Left lobe of liver (tissue), 2 donors: Measurements from ENCODE around the gene CARMIL1. TPM values are rescaled to one million over a fixed set of nuclear protein-coding genes. Genes with fewer than 3 reads are reported as not detected.

Experiments
- ATAC-seq: fragments of 200-7000 bp; cut with Tn5 transposase; one replicate; pipeline ENCODE4 v1.9.1; 2020; ENCODE audit warnings: mild to moderate bottlenecking, moderate library complexity
- DNase-seq: peaks from one replicate; pipeline ENCODE4 v3.0.0-alpha.2; 2020; ENCODE audit warnings: low spot score
- total RNA-seq: library from RNA; stranded (reverse); gene quantifications from one replicate; pipeline ENCODE4 v1.2.1, GENCODE V29; 2021
- donor health status: DM: no; HTN: no; CAD: no; lungs with moderate emphysema.
- donor health status: DM: no; HTN: yes; CAD: no.

The CARMIL1 gene
- total RNA-seq, 1 donor from 2014 or later: 4.0 TPM

DNA sequence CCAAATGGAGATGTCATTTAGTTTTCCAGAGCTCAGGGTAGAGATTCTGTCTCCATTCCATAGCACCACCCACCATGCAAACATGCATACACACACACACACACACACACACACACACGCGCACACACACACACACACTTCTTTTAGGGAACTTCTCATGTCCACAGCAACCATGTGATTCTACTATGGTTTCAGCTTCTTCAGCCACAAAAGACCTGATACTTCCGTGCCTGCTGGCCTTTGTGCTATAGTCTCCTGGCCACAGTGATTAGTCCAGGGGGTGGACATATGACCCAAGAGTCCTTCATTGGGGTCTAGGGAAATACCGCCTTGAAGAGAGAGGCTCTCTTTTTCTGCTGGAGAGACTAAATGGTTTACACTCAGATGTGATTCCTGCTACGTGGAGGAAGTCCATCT, 53.5 kb downstream of the CARMIL1 start:
- DNase-seq: no peak
- peak; percentile 26 for ATAC-seq

DNA sequence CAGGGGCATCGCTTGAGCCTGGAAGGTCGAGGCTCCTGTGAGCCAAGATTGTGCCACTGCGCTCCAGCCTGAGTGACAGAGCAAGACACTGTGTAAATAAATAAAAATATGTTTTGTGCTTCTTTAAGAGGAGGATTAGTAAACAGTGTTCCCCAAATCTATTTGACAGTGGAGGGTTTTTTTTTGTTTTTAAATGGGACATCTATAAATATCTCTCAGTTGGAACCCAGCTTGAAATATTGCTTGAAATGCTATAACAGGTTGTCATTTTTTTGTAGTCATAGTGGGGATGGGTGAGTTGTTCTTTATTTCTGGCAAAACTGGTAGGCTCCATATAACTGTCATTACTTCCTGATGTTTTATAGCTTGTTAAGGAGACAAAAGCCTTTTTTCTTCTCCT, 54.3 kb downstream of the CARMIL1 start:
- DNase-seq (no peak), ATAC-seq (no peak)

DNA sequence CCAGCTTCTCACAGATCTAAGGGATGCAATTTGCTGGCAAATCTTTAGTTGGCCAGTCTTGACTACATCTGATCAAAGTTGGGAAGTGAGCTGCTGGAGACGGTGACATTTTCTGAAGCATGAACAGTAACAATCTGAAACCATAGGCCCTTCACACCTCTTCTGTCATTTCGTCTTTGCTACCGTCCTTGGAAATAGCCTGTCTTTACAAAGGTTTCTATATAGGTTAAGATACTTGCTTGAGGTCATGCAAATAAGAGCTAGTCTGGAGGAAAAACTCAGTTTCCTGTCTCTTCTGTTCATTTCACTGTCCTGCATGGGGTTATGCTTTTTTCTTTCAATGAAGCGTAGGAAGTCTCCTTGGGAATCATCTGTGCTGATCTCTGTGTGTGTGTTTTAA, 55.6 kb downstream of the CARMIL1 start:
- no peak for ATAC-seq
- no peak for DNase-seq

DNA sequence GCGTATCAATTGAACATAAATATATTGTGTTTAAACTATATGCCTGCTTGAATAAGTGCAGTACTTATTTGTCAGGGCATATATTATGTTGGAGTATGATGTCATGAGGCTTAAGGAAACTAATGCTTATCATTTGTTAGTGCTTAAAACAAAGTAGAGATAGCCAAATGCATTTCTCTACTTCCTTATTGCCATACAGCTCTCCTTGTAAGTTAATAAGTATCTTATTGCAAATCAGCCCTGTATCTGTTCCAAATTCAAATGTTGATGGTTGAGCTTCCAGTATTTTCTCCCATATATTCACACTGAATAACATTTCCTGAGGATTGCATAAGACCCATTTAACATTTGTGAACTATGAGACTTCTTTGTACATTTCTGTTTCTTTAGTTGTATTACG, 57.8 kb downstream of the CARMIL1 start:
- no peak for ATAC-seq
- no peak for DNase-seq

DNA sequence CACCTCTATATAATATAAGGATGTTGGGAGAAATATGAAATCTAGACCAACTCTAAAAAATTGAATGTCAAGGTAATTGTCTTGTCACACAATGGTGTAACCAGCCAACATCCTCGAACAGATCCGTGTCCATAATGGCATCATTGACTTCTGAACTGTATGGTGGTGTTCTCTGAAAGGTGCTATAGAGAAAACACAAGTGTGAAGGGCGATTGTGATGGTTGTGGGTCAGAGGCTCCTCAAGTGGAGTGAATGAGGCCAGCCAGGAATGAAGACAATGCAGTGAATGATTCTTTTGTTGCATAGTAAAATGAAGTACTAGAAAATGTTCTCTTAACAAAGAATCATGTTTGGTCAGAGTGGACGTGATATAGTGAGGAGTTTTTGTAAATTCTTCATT, 58.3 kb downstream of the CARMIL1 start:
- no peak for ATAC-seq
- DNase-seq: no peak

DNA sequence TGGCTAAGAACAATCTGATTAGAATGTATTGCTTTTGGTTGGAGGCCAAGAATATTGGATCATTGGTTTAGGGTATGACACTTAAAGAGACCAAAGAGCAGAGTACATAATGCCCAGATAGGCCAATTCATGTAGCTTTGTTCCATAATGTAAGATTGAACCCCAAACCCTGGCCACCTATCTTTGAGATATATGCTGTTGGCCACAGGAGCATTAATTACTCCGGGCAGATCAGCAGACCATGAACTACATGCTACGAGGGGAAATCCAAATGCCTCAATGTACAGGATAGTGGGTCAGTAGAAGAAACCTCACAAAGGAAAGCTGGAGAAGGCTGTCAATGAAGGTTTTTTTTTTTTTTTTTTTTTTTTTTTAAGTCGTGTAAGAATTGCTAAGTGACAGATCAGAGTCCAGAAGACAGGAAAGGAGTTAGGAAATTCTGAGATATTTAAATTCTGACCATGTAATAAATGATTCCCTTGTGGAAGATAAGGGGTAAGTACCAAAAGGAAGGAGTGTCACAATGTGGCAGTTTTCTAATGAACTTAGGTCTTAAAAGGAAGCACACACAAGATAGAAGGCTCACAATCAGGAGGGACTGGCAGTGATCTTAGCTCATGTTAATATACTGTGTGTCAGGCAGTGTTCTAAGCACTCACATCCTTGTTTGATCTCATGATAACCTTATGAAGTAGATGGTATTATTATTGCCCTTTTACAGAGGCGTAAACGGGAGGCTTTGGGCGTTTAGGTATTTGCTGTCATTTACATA, 61.4 kb downstream of the CARMIL1 start:
- DNase-seq (no peak), ATAC-seq (no peak)

DNA sequence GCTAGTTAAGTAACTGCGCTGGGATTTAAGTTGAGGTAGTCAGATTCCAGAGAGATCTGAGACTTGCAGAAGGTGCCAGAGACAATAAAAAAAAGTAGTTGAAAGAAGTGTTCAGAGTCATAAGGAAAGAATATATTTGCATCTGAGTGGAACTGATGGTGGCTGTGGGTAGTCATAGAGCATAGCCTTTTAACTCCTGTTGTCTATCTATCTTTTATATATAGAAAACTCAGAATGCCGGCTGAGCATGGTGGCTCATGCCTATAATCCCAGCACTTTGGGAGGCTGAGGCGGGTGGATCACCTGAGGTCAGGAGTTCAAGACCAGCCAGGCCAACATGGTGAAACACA, 62.0 kb downstream of the CARMIL1 start:
- no peak for ATAC-seq
- DNase-seq: no peak

DNA sequence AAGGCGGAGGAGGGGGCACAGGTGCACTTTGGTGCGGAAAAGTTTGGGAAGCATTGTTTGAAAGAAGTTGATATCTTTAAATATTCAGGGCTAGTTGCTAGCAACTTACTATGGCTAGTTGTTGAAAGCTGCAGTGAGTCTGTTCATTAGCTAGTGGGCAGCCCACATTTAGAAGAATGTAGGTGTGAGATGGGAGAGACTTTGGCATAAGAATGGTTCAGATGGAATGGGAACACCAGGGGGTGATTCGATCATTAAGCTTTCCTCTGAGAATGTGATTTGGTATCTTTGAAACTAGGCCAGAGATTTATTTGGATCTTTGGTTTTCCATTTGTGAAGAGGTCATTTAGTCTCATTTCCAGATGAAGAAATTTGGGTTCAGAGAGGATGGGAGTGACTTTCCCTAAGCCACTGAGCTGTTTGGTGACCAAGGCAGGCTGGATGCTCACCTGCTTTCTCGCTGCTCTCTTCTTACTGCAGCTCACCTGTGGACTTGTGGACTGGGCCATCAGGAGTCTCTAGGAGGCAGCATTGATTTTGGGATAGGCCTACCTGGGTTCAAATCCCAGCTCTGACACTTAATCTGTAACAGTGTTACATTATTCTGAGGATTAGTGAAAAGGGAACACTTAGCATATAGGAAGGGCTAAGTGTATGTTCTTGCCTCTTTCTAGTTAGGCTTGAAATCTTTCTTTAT, 62.9 kb downstream of the CARMIL1 start:
- DNase-seq (no peak), ATAC-seq (no peak)

DNA sequence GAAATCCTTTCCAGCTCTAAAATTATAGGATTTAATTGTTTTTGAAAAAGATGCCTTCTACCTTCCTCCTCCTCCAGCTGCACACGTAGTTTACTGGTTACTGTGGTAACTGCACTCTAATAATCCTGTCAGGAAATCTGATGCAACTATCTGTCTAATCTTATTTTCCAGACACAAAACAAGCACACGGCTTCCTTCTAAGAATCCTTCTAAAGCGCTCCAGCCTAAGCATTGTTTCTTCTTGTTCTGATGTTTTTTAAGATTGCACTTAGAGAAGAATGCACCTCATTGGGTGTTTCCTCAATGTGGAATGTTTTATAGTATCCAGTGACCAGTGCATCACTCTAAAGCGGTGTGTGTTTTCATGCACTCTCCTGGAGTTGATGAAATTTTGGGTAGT, 63.6 kb downstream of the CARMIL1 start:
- no peak for DNase-seq

DNA sequence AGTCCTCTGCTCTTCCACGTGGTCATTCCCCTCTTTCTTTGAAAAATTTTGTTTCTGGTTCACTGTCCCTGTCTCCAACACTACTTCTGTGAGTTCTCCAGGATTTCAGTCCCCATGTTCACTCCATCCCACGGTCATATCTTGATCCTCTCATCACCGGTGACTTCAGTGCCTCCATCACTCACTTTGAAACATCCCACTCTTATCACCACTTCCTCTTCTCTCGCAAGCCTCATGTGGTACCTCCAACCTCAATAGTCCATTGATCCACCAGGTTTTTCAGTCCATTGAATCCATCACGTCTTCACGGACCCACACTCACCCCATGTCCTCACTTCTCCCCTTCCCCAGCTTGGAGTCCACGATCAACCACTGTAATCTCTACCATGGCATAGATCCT, 64.8 kb downstream of the CARMIL1 start:
- DNase-seq (no peak), ATAC-seq (no peak)

More for the DNA sequence above, 63.6 kb downstream of the CARMIL1 start:
- ATAC-seq: no peak

DNA sequence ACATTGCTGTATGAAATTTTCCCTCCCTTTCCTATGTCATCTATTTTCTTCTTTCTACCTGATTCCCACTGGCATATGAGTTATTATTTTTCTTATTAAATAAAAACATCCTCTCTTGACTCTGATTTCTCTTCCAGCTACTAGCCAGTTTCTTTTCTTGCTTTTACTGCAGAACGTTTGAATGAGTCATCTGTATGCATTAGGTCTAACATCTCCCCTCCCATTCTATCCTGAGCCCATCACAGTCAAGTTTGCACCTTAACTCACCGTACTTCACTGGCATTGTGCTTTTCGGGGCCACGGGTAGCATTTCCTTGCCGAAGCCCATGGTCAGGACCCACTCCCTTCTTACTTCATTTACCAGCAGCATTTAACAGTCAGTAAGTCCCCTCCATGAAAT, 65.7 kb downstream of the CARMIL1 start:
- DNase-seq (no peak), ATAC-seq (no peak)

DNA sequence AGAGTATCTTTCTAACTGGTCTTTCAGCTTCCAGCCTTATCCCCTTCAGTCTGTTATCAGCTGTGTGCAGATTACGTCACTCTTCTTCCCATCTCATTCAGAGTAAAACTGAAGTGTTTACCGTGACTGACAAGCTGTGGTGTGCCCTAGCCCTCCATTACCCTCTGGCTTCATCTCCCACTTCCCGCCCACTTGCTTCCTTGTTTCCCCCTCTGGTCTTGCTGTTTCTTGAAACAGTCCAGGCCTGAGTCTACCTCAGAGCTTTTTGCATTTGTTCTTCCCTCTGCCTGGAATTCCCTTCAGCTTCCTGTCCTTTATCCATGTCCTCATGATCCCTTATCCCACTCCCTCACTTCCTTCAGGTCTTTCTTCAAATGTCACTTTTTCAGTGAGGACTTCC, 66.9 kb downstream of the CARMIL1 start:
- ATAC-seq (no peak), DNase-seq (no peak)

DNA sequence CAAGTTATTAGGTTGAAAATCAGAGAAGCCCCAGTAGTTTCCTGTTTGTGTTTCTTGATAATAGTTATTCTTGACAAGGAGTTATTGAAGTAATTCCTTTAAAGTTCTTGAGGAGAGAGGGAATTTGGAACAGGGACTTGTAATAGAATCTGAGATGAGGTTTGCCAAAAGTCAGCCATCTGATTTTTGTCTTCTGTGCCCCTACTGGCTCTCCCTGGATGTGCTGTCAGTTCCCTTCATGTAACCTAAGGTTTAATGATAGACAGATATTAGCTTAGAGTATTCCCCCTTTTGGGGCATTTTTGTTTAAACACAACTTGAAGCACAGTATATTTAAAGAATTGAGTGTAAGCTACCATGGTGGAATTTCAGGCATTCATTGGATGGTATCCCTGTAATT, 71.4 kb downstream of the CARMIL1 start:
- no peak for DNase-seq
- ATAC-seq: no peak

DNA sequence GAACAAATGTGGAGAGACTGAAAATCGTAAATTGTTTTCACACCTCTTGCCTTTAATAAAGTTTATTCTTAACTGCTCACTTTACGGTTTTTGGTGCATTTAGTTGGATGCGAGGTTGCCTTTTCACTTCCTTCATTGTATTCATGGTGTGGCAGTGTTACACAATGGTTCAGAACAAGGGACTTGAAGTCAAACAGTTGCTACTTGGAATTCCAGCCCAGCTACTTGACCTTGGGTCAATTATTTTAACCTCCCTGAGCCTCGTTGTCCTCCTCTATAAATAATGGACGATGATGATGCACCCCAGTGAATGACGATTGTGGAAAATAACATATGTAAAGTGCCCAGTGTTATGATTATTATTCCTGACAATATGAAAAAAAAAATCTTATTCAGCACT, 72.3 kb downstream of the CARMIL1 start:
- no peak for DNase-seq
- no peak for ATAC-seq

DNA sequence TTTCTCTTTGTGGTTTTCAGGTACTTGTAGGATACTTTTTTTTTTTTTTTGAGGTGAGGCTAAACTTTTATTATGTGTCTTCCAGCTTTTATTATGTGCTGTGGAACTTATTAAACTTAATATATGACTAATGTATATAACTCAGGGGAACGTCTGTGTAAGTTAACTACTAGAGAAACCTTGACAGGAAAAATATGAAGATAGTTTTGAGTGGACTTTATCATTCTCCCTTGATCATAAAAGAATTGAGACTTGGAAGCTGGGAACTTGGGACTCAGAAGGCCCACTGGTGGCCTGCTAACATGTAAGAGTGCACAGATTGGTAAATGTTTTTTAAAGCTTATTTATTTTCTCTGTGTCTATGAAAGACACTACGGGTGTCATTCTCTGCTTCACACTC, 73.1 kb downstream of the CARMIL1 start:
- ATAC-seq (no peak), DNase-seq (no peak)

DNA sequence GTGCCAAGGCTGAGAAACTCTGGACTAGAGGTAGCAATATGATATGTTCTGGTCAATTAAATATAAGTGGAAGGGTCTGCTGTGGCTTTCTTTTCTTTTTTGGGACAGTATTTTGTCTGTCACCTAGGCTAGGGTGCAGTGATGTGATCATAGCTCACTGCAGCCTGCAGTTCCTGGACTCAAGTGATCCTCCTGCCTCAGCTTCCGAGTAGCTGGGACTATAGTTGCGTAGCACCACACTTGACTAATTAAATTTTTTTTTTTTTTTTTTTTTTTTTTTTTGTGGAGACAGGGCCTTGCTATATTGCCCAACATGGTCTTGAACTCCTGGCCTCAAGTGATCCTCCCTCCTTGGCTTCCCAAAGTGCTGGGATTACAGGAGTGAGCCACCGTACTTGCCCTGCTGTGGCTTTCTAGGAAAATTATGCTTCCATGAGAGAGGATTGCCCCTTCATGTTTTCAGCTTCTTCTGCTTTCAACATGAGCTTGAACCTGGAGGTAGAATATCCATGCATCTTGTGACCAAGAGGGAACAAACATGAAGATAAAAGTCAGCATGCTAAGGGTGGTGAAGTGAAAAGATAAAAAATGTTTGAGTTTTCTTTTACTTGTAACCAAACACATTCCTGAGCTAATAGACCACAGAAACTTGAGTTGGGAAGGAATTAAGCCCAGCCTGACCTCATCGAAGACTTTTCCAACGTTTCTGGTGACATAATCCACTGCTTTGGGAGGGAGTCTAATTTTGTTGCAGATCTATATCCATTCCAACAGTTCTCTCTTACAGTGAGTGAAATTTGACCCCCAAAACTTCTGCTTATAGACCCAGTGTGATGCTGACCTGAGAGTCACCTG, 75.1 kb downstream of the CARMIL1 start:
- ATAC-seq (no peak), DNase-seq (no peak)

DNA sequence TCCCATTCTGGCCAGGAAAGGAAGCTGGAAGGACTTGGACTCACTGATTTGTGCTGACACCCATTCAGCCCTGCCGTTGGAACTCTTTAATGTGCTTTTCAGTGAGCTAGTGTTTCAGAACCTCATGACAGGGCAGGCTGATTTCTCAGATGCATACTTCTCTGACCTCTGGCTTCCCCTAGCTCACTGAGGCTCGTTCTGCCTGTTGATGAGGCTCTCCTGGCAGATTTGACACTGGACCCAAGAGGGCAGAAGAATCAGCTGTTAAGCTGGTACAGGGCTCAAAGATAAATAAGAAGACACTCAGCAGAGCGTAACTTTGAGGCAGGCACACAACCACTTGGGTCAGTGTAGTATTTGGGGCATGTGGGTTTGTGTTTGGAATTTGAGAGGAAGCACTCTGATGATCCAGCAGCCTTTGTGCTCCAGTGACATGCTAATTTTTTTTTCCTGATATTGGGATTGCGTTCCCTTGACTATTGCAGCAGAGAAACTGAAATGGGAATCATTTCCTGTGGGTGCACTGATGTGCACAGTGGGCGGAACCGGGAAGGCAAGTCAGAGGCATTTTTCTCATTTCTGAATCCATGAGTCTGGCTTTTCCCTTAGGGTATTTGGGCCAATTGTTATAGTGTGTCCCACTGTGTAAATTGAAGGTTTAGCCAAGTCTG, 80.2 kb downstream of the CARMIL1 start:
- ATAC-seq (peak; percentile 25), DNase-seq (no peak)

DNA sequence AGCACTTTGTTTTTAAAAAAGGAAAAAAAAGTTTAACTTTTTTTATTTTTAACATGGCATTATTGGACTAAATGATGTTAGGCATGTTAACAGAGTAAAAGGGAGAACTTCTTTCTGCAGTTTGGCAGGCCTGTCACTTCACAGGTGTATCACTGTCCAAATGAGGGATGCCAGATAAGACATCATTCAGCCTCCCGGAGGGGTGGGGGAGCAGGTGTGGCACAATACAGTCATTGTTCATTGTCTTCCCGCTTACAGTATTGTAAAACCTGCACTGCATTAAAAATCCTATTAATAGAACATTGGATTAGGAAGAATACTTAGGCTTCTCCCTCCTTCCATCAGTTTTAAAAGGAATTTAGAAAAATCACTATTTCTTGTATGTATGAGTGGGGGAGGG, 80.7 kb downstream of the CARMIL1 start:
- DNase-seq (no peak), ATAC-seq (no peak)

DNA sequence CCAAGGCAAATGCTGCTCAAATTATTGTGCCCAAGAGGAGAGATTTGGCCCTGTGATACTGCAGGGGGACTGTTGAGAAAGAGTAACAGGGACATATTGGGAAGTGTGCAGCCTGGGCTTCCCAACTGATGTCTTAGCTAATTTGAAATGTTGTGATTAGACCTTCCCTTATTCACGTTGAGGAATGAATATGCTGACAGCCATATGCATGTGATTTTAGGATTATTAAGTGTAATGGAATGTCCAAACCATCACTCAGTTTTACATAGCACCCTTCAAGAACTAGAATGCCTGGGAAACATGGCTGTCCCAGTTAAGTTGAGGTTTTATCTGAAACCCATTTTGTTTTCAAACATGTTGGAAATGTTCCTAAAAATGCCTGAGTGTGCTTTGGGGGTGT, 81.4 kb downstream of the CARMIL1 start:
- ATAC-seq: no peak
- DNase-seq: no peak

DNA sequence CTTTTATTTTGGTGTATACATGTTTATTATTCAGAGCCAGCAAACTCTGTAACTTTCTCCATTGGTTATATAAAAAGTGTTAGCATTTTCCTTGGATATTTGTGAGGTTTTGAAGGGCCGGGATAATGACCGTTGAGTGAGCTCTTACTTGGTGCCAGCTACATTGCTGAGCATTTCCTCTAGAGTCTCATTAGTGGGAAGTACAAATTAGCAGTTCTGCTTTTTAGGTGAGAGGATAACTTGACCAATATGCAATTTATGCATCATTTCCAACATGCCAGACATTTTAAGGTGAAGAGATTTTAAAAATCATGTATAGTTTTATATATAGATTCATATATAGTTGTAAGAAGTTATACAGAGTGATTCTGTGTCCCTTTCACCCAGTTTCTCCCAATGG, 84.3 kb downstream of the CARMIL1 start:
- ATAC-seq: no peak
- DNase-seq: no peak

DNA sequence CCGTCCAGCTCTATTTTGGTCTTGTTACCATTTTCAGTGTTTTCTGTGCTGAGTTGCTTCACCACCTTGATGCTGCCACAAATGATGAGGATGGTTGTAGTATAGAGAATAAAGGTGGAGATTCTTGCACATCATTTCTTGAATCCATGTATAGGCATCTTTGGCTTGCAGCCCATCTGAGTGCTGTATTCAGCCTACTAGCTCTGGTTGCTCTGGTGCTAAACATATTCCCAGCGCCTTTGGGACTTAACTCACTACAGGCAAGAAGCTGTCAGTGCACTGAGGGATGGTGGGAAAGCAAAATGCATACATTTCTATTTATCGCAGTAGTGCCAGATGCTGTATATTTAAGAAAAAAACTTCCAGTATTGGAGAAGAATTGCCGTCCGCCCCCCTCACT, 86.0 kb downstream of the CARMIL1 start:
- DNase-seq (no peak), ATAC-seq (no peak)
